SK-N-DZ (cell line): ENCODE results near the gene KCNJ2.

Source experiments
- DNase-seq: peaks from one replicate; pipeline ENCODE4 v3.0.0-alpha.2; 2015; ENCODE audit warnings: low spot score

The KCNJ2 gene

DNA sequence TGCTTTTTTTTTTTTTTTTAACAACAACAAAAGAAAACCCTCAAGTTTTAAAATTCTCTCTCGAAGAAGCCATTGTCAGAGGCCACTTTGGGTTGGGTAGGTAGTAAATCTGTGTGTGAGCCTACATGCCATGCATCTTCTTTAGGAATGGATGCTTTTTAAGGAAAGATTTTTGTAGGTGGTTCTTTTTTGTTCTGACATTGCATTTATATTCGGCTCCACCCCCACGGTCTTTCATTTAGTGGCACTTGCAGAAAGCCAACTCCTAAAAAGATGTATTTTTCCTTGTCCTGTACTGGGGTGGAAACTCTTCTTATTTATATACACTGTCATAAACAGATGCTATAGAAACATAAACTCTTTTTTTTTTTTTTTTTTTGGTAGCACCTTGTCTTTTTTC lies 35.1 kb downstream of the KCNJ2 start:
- DNase-seq: no peak

DNA sequence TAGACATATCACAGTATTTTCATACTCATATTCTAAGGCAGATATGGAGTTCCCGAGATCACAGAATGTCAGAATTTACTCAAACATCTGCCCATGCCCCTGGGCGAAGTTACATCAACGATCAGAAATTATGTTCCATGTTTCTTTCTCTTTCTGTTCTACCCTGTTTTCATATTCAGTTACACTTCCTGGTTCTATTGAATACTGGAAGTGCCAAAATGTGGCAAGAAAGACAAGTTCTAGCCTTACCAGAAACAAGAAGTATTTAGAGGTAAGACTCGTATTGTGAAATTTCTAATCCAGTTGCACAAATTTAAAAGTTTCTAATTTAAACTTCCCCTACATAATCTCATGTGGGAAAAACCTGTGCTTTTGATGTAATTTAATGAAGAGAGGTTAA lies 36.1 kb downstream of the KCNJ2 start:
- DNase-seq: no peak

DNA sequence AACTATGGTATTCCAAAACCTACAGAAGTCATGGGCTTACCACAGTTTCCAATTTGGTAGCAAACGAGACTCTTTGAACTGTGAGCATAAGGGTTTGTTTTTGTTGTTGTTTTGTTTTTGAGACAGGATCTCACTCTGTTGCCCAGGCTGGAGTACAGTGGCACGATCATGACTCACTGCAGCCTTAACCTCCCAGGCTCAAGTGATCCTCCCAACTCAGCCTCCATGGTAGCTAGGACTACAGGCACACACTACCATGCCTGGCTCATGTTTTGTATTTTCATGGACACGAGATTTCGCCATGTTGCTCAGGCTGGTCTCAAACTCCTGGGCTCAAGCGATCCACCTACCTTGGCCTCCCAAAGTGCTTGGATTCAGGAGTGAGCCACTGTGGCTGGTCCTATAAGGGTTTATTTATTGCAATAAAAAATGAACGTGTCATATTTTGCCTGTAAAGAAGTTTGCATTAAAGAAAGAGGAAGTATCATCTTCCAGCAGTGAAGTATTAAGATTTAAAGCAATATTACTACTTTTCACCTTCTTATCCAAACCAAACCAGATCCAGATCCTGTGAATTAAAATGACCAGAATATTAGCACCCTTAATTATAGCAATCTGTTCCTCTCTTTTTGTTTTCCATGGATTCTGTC lies 37.2 kb downstream of the KCNJ2 start:
- no peak for DNase-seq

DNA sequence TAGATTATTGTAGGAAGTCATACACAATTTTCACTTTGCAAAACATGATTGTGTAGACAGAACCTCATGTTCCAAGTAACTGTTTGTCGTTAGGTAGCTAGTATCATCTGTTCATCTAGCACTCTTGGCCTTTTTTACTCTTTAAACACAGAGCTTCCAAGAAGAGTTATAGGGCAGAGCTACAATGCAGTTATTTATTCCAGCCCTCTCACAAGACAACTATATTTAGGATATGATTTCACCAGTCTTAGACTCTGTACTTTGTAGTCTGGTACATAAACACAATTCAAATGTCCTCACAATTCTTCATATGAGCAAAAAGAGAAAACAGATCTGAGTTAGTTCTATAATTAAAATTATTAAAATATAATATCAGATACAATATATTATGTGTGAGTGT lies 37.9 kb downstream of the KCNJ2 start:
- DNase-seq: no peak

DNA sequence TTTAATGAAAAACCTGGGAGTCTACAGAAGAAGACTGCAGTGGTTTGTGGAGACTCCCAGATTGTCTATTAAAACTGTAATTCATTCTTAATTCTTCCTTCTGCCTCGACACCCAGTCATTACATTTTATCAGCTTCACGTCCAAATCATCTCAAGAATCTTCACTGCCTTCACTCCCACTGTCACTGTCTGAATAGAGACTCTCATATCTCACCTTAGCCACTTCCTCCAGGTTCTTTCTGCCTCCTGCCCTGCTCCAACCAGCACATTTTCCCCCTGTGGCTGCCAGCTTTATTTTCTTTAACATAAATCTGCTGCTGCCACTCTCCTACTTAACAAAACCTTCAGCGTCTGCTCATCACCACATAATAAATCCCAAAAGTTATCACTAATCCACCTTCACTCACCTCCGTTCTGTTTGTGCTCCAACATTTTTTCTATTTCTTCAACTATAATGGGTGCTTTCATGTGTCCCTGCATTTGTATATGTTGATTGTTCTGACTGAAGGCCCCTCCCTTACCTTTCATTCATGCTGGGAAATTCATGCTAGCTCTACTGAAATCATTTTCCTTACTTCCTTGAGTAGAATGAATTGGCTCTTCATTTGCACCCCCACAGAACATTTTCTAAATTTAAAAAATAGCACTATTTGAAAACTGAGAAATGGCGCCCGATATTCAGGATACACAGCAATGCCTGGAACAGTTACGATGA lies 38.9 kb downstream of the KCNJ2 start:
- no peak for DNase-seq

DNA sequence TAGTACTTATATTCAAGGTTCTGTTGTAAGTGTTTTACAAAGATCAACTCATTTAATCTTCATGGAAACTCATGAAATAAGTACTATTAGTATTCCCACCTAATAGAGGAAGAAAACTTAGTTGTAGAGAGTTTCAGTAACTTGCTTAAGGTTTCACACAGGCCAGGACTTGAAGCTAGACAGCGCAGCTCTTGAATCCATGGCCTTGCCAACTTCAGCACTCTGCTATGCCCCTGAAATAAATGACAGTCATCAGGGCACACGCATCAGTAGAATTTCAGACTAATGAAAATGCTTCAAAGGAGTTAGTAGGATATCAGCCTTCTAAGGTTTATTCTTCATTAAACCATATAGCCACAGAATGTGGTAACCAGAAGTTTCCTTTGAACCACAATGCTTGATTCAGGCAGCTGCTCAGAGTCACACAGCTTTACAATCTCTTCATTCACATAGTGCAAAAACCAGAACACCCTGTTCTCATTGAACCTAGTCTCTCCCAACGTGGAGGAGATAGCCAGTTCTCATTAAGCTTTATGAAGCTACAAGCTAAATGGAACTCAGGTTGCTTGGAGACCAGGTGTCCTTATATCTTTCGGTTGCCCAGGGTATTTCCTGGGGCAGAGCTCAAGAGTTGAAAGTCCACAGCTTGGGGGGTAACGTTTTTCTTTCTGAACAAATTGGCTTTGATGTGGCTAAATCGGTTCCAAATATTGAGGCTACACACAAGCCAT lies 39.7 kb downstream of the KCNJ2 start:
- no peak for DNase-seq

DNA sequence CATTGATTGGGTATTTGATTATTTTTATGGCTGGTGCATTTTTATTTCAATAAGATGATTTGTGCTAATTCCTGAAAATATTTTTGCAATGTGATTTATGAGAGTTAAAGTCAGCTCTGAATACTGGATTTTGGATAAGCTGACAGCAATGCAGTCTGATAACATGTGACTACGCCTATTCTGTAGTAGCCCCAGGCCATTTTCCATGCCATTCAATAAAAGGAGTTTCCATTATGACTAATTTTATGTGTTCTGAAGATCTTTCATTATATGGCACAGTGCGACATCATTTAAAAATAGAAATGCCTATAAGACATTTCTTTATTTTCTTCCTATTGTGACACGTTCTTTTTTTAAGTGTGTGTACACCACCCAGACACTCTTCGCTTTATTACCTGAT lies 46.3 kb downstream of the KCNJ2 start:
- DNase-seq: no peak

DNA sequence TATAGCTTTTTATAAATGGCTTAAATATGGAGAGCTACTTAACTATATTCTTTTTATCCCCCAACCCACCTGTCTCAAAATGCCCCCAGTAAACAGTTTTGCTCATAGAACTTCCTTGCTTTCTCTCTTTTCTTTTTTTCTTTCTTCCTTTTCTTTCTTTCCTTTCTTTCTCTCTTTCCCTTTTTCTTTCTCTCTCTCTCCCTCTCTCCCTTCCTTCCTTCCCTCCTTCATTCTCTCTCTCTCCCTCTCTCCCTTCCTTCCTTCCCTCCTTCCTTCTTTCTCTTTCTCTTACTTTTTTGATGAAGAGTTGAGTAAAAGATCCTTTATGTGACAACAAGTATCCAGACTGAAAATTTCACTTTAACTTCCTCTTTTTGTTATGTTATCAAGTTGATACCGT lies 48.2 kb downstream of the KCNJ2 start:
- no peak for DNase-seq

DNA sequence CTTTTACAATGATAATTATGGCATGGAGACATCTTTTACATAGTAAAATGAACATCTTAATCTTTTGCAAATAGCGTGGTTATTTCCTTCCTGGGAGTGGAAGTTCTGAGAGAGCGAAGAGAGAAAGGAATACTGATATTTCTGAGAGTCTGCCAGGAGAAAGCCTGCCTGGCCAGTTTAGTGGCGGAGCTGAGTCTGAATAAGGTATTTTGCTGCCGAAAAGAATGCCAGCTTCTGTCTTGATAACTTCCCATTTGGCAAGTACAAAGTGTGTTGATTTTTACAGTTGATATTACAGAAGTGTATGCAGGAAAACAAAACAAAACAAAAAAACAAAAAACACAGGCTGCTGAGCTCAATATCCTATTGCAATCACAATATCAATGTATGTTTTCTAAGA lies 55.9 kb downstream of the KCNJ2 start:
- no peak for DNase-seq
